Smooth muscle cell (in vitro differentiated cells): ENCODE data around the gene TGFBR3. TPM values are rescaled to one million over a fixed set of nuclear protein-coding genes. Genes with fewer than 3 reads are reported as not detected.

Source experiments
- DNase-seq: peaks from one replicate; lab custom pipeline; 2025; ENCODE audit not compliant: unreplicated experiment; lab: John Stamatoyannopoulos, UW
- H2AFZ ChIP-seq: fragments of 200-600 bp; sonication (generic); 2 replicates; pipeline ENCODE4 v1.6.0; 2016; ENCODE audit warnings: antibody characterized with exemption, low read depth, mild to moderate bottlenecking
- H3F3A ChIP-seq: fragments of 200-600 bp; sonication (generic); 2 replicates; pipeline ENCODE4 v1.6.0; 2017; ENCODE audit warnings: antibody characterized with exemption, low read depth
- H3K27ac ChIP-seq: fragments of 200-600 bp; sonication (generic); 2 replicates; pipeline ENCODE4 v1.5.1; 2016; ENCODE audit warnings: low read depth, mild to moderate bottlenecking
- H3K27me3 ChIP-seq: fragments of 200-600 bp; sonication (generic); 2 replicates; pipeline ENCODE4 v1.6.1; 2016; ENCODE audit warnings: low read depth, mild to moderate bottlenecking
- H3K36me3 ChIP-seq: fragments of 200-600 bp; sonication (generic); 2 replicates; pipeline ENCODE4 v1.5.1; 2016; ENCODE audit warnings: low read depth
- H3K4me1 ChIP-seq: fragments of 200-600 bp; sonication (generic); 2 replicates; pipeline ENCODE4 v1.5.1; 2016; ENCODE audit warnings: low read depth
- H3K4me2 ChIP-seq: fragments of 200-600 bp; sonication (generic); 2 replicates; pipeline ENCODE4 v1.6.0; 2016; ENCODE audit warnings: mild to moderate bottlenecking
- H3K4me3 ChIP-seq: fragments of 200-600 bp; sonication (generic); 2 replicates; pipeline ENCODE4 v1.5.1; 2016; ENCODE audit warnings: mild to moderate bottlenecking
- H3K79me2 ChIP-seq: fragments of 200-600 bp; sonication (generic); 2 replicates; pipeline ENCODE4 v1.6.0; 2016; ENCODE audit warnings: low read depth, mild to moderate bottlenecking
- H3K9ac ChIP-seq: fragments of 200-600 bp; sonication (generic); 2 replicates; pipeline ENCODE4 v1.6.0; 2016; ENCODE audit warnings: low read depth
- H3K9me3 ChIP-seq: fragments of 200-600 bp; sonication (generic); replicated peaks from 2 replicates; pipeline ENCODE4 v1.5.1; 2016; ENCODE audit warnings: low read depth
- H4K20me1 ChIP-seq: fragments of 200-600 bp; sonication (generic); 2 replicates; pipeline ENCODE4 v1.6.0; 2016; ENCODE audit warnings: low read depth
- WGBS: methylation state at CpG from one replicate; pipeline ENCODE4 v1.1.7; 2016; ENCODE audit warnings: low lambda C conversion rate; 5-methylcytosine and 5-hydroxymethylcytosine counted together
- polyA plus RNA-seq: library from polyadenylated mRNA; unstranded; fragments of >200 nt; fragmentation: Nextera tagmentation; extraction: Ambion mirVana; gene quantifications from 2 replicates; pipeline ENCODE4 v1.2.1, GENCODE V29; 2016
- total RNA-seq: library from RNA; depleted of rRNA; stranded (reverse); fragments of >200 nt; gene quantifications from 2 replicates; pipeline ENCODE4 v1.2.3, GENCODE V29; 2014
- TF ChIP-seq, protein P1 (sequence below): fragments of 200-600 bp; sonication (generic); IDR thresholded peaks from 2 replicates; pipeline ENCODE4 v1.5.1; 2017; ENCODE audit warnings: borderline replicate concordance, mild to moderate bottlenecking, antibody characterized with exemption; ENCODE audit not compliant: insufficient read depth, poor library complexity, severe bottlenecking

Gene TGFBR3
- total and polyA plus RNA-seq, 2 experiments from 2014 or later, result 68.3 to 112 TPM

DNA sequence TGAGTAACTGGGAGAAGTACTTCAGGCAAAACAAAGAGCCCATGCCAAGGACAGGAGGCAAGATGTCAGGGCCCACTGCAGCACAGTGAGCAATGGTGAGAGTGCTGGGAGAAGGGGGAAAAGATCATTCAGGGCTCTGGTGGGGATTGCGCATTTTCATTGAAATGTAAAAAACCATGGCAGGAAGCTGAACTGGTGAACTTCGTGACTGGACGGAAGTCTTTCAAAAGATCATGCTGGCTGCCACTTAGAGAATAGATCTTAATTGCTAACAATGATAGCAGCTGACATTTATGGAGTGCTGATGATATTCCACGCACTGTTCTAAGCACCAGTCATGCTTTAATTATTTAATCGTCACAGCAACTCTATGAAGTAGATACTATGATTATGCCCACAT, 107.0 kb downstream of the TGFBR3 start:
- DNase-seq, result no peak
- TF ChIP-seq, protein P1, sequence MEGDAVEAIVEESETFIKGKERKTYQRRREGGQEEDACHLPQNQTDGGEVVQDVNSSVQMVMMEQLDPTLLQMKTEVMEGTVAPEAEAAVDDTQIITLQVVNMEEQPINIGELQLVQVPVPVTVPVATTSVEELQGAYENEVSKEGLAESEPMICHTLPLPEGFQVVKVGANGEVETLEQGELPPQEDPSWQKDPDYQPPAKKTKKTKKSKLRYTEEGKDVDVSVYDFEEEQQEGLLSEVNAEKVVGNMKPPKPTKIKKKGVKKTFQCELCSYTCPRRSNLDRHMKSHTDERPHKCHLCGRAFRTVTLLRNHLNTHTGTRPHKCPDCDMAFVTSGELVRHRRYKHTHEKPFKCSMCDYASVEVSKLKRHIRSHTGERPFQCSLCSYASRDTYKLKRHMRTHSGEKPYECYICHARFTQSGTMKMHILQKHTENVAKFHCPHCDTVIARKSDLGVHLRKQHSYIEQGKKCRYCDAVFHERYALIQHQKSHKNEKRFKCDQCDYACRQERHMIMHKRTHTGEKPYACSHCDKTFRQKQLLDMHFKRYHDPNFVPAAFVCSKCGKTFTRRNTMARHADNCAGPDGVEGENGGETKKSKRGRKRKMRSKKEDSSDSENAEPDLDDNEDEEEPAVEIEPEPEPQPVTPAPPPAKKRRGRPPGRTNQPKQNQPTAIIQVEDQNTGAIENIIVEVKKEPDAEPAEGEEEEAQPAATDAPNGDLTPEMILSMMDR, result no peak

GRCh38 chr1:91777630-91778300, 108.2 kb downstream of the TGFBR3 start:
- TF ChIP-seq, protein P1, result no peak
- Histone ChIP-seq H3K9ac (no peak overlapping the region), H3K27me3 (no peaks in the 10 kb centered on the region), H2AFZ (no peak overlapping the region), H3K27ac (peak overlapping the region; percentile 85), H3K79me2 (peaks cover 39% of the 10 kb centered on the region), H4K20me1 (no peaks in the 10 kb centered on the region), H3K4me2 (peak overlapping the region; percentile 71), H3F3A (peaks cover 23% of the 10 kb centered on the region), H3K4me1 (peaks cover 24% of the 10 kb centered on the region), H3K4me3 (no peak overlapping the region), H3K36me3 (no peaks in the 10 kb centered on the region), H3K9me3 (no peaks in the 10 kb centered on the region)
- 31% methylated on average over 10 of the region's 10 CpGs for WGBS
- DNase-seq, result no peak

More for the DNA sequence above, 107.0 kb downstream of the TGFBR3 start:
- Histone ChIP-seq H3K27ac (peak overlapping the region; percentile 85), H3K27me3 (no peaks in the 10 kb centered on the region), H3K4me1 (peaks cover 30% of the 10 kb centered on the region), H2AFZ (no peak overlapping the region), H3F3A (peaks cover 23% of the 10 kb centered on the region), H3K9ac (no peak overlapping the region), H4K20me1 (no peaks in the 10 kb centered on the region), H3K36me3 (no peaks in the 10 kb centered on the region), H3K9me3 (no peaks in the 10 kb centered on the region), H3K4me3 (no peak overlapping the region), H3K4me2 (peak overlapping the region; percentile 71), H3K79me2 (peaks cover 31% of the 10 kb centered on the region)
- WGBS, result 23% methylated on average over 5 of the region's 5 CpGs

GRCh38 chr1:91777196-91777595, 108.8 kb downstream of the TGFBR3 start:
- H3F3A ChIP-seq, result peaks cover 23% of the 10 kb centered on the region
- H3K9me3 ChIP-seq, result no peaks in the 10 kb centered on the region
- no peaks in the 10 kb centered on the region for H4K20me1 ChIP-seq
- no peaks in the 10 kb centered on the region for H3K27me3 ChIP-seq
- no peaks in the 10 kb centered on the region for H3K36me3 ChIP-seq
- H3K79me2 ChIP-seq, result peaks cover 42% of the 10 kb centered on the region
- no peak overlapping the region for H3K9ac ChIP-seq
- no peak for DNase-seq
- TF ChIP-seq, protein P1, result no peak
- no peak overlapping the region for H3K4me2 ChIP-seq
- H3K27ac ChIP-seq, result no peak overlapping the region
- H3K4me3 ChIP-seq, result no peak overlapping the region
- WGBS, result 74% methylated on average over 1 of the region's 1 CpG
- no peak overlapping the region for H2AFZ ChIP-seq
- H3K4me1 ChIP-seq, result peaks cover 24% of the 10 kb centered on the region
